NT2/D1 (cell line): ENCODE data around the gene SCAPER.

Source experiments
- SUZ12 ChIP-seq: IDR thresholded peaks from 2 replicates; pipeline ENCODE4 v1.6.1; 2011; ENCODE audit not compliant: insufficient read length, insufficient read depth; ENCODE audit errors: extremely low read depth
- YY1 ChIP-seq: IDR thresholded peaks from 2 replicates; pipeline ENCODE4 v1.6.1; 2011; ENCODE audit not compliant: insufficient read length, insufficient read depth
- ZNF274 ChIP-seq: IDR thresholded peaks from 2 replicates; pipeline ENCODE4 v1.6.1; 2011; ENCODE audit warnings: mild to moderate bottlenecking, low read depth, low read length

DNA sequence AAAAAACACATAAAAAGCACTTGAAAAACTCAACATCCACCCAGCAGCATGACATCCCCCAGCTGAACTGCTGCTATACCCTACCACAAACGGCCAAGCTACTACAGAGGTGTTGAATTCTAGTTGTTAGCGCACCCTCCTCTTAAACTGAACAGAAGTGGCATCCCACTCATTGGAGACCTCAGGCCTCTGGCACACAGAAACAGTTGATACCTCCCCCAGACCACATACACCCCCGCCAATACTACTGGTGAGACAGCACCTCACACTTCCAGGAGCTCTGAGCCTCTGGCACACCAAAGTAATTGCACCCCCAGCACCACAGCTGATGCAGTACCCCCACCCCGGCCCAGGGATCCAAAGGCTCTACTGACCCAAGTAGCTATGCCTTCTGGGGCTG is 190.2 kb downstream of the SCAPER start:
- TF ChIP-seq ZNF274: no peak
- TF ChIP-seq YY1: no peak
- no peak for TF ChIP-seq SUZ12
